SK-N-SH treated with all-trans-retinoic acid at 6 μM for 48 hours (cell line): ENCODE data around the gene GTPBP3.
A peak's percentile ranks its signal among the peaks of the same experiment; 100 is the strongest.

ENCODE experiments used
- ATAC-seq: fragments of 200-7000 bp; cut with Tn5 transposase; 3 replicates; pipeline ENCODE4 v1.9.1; 2020; ENCODE audit warnings: mild to moderate bottlenecking, moderate library complexity
- ARNTL ChIP-seq: fragments of 450-650 bp; formaldehyde crosslinking; IDR thresholded peaks from 2 replicates; pipeline ENCODE4 v1.5.0; 2020; ENCODE audit warnings: low read depth, mild to moderate bottlenecking, moderate library complexity, borderline replicate concordance
- BACH2 ChIP-seq: fragments of 250-450 bp; sonication (Bioruptor Pico); IDR thresholded peaks from 2 replicates; pipeline ENCODE4 v1.9.0; 2021; ENCODE audit warnings: mild to moderate bottlenecking, borderline replicate concordance
- CSDC2 ChIP-seq: fragments of 250-450 bp; sonication (Bioruptor Pico); IDR thresholded peaks from 2 replicates; pipeline ENCODE4 v1.5.0; 2020; ENCODE audit warnings: mild to moderate bottlenecking, moderate library complexity
- ESRRG ChIP-seq: fragments of 250-450 bp; sonication (Bioruptor Pico); IDR thresholded peaks from 2 replicates; pipeline ENCODE4 v1.6.1; 2021; ENCODE audit warnings: mild to moderate bottlenecking
- GLIS3 ChIP-seq: fragments of 250-450 bp; sonication (Bioruptor Pico); IDR thresholded peaks from 2 replicates; pipeline ENCODE4 v1.5.0; 2020; ENCODE audit warnings: mild to moderate bottlenecking, moderate library complexity
- ISL1 ChIP-seq: fragments of 250-450 bp; sonication (Bioruptor Pico); IDR thresholded peaks from 2 replicates; pipeline ENCODE4 v2.1.2; 2022; ENCODE audit warnings: mild to moderate bottlenecking, moderate library complexity
- OSR1 ChIP-seq: fragments of 250-450 bp; sonication (Bioruptor Pico); IDR thresholded peaks from 2 replicates; pipeline ENCODE4 v1.8.0; 2022; ENCODE audit warnings: moderate library complexity, mild to moderate bottlenecking, inconsistent platforms
- PPARA ChIP-seq: fragments of 250-450 bp; sonication (Bioruptor Pico); IDR thresholded peaks from 2 replicates; pipeline ENCODE4 v1.5.0; 2020; ENCODE audit warnings: mild to moderate bottlenecking, borderline replicate concordance
- RARB ChIP-seq: fragments of 250-450 bp; sonication (Bioruptor Pico); IDR thresholded peaks from 2 replicates; pipeline ENCODE4 v1.8.0; 2021; ENCODE audit warnings: mild to moderate bottlenecking, moderate library complexity
- SNAI2 ChIP-seq: fragments of 250-450 bp; sonication (Bioruptor Pico); IDR thresholded peaks from 2 replicates; pipeline ENCODE4 v1.5.0; 2020; ENCODE audit warnings: mild to moderate bottlenecking, moderate library complexity
- TCF4 ChIP-seq: fragments of 250-450 bp; sonication (Bioruptor Pico); IDR thresholded peaks from 2 replicates; pipeline ENCODE4 v1.8.0; 2021; ENCODE audit warnings: mild to moderate bottlenecking, moderate library complexity, borderline replicate concordance
- TOX ChIP-seq: fragments of 250-450 bp; sonication (Bioruptor Pico); IDR thresholded peaks from 2 replicates; pipeline ENCODE4 v1.8.0; 2021; ENCODE audit warnings: mild to moderate bottlenecking, moderate library complexity, borderline replicate concordance
- ZC3H10 ChIP-seq: fragments of 250-450 bp; sonication (Bioruptor Pico); IDR thresholded peaks from 2 replicates; pipeline ENCODE4 v1.5.1; 2021; ENCODE audit warnings: mild to moderate bottlenecking, moderate library complexity
- ZFP3 ChIP-seq: fragments of 250-450 bp; sonication (Bioruptor Pico); IDR thresholded peaks from 2 replicates; pipeline ENCODE4 v1.5.0; 2020; ENCODE audit warnings: mild to moderate bottlenecking, moderate library complexity
- ZFP30 ChIP-seq: fragments of 450-650 bp; formaldehyde crosslinking; IDR thresholded peaks from 2 replicates; pipeline ENCODE4 v1.5.0; 2022; ENCODE audit warnings: mild to moderate bottlenecking, moderate library complexity
- ZNF565 ChIP-seq: fragments of 450-650 bp; formaldehyde crosslinking; conservative IDR thresholded peaks from 2 replicates; pipeline ENCODE4 v1.5.0; 2020; ENCODE audit warnings: low read depth, mild to moderate bottlenecking, moderate library complexity
- ZNF70 ChIP-seq: fragments of 450-650 bp; formaldehyde crosslinking; IDR thresholded peaks from 2 replicates; pipeline ENCODE4 v1.5.0; 2020; ENCODE audit warnings: mild to moderate bottlenecking, moderate library complexity
- ZNF8 ChIP-seq: fragments of 450-650 bp; formaldehyde crosslinking; IDR thresholded peaks from 2 replicates; pipeline ENCODE4 v1.5.0; 2020; ENCODE audit warnings: mild to moderate bottlenecking, moderate library complexity
- TF ChIP-seq, protein P1 (sequence below): fragments of 250-450 bp; sonication (Bioruptor Pico); IDR thresholded peaks from 2 replicates; pipeline ENCODE4 v1.8.0; 2020; ENCODE audit warnings: mild to moderate bottlenecking, moderate library complexity, borderline replicate concordance
- TF ChIP-seq, protein P2 (sequence below): fragments of 250-450 bp; sonication (Bioruptor Pico); IDR thresholded peaks from 2 replicates; pipeline ENCODE4 v1.5.0; 2020; ENCODE audit warnings: mild to moderate bottlenecking, moderate library complexity
- TF ChIP-seq, protein P3 (sequence below): fragments of 250-450 bp; sonication (Bioruptor Pico); IDR thresholded peaks from 2 replicates; pipeline ENCODE4 v1.8.0; 2021; ENCODE audit warnings: low read depth, mild to moderate bottlenecking, moderate library complexity, borderline replicate concordance
- TF ChIP-seq, protein P4 (sequence below): fragments of 250-450 bp; sonication (Bioruptor Pico); IDR thresholded peaks from 2 replicates; pipeline ENCODE4 v1.5.1; 2021; ENCODE audit warnings: mild to moderate bottlenecking, moderate library complexity
- TF ChIP-seq, protein P5 (sequence below): fragments of 250-450 bp; sonication (Bioruptor Pico); IDR thresholded peaks from 2 replicates; pipeline ENCODE4 v1.5.1; 2020; ENCODE audit warnings: low read depth, mild to moderate bottlenecking, moderate library complexity

Gene GTPBP3

DNA sequence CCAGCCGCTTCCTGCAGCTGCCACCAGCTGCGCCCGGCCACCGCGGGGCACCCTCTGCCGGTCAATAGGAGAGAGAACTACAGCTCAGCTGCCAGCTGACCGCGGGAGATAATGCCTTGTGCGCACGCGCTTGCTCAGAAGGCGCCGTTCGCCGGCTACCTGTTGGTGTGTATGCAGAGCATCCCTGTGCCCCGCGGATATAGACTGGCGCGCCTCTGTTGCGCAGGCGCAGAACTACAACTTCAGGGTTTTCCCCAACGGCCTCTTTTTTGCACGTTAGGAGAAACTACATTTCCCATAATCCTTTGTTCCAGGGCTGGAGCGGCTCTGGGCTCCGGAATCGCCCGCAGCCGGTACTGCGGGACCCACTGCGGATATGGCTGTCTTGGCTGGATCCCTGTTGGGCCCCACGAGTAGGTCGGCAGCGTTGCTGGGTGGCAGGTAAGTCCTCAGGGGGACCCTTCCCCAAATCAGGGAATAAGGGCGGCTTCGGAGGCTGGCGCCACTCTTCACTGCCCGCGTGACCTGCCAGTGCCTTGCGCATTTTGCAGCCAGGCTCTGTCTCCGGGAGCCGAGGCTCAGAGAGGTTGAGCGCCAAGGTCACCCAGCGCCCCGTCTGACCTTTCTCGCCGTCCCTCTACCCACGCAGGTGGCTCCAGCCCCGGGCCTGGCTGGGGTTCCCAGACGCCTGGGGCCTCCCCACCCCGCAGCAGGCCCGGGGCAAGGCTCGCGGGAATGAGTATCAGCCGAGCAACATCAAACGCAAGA, 31.7 kb upstream of the GTPBP3 start, which contains the start of gene MRPL34:
TSS of gene MRPL34 (plus strand) at position 356 of the 768 bp plus-strand sequence. CDS start at position 377, 21 bp downstream.
- peak; percentile 75 for ATAC-seq
- TF ChIP-seq TCF4 (CRISPR knock-in tag) (peak; percentile 96), ZNF70 (CRISPR knock-in tag) (no peak), CSDC2 (no peak), TOX (no peak), SNAI2 (CRISPR knock-in tag) (no peak), ZFP3 (CRISPR knock-in tag) (peak; percentile 62; the same call in 1 of the 2 replicates), ZFP30 (CRISPR knock-in tag) (no peak), ZNF565 (CRISPR knock-in tag) (no peak), OSR1 (CRISPR knock-in tag) (no peak), ZNF8 (CRISPR knock-in tag) (no peak), ESRRG (no peak), RARB (CRISPR knock-in tag) (no peak), ISL1 (no peak), PPARA (CRISPR knock-in tag) (no peak), BACH2 (no peak), ARNTL (CRISPR knock-in tag) (no peak), GLIS3 (CRISPR knock-in tag) (no peak)
- TF ChIP-seq, protein P1, sequence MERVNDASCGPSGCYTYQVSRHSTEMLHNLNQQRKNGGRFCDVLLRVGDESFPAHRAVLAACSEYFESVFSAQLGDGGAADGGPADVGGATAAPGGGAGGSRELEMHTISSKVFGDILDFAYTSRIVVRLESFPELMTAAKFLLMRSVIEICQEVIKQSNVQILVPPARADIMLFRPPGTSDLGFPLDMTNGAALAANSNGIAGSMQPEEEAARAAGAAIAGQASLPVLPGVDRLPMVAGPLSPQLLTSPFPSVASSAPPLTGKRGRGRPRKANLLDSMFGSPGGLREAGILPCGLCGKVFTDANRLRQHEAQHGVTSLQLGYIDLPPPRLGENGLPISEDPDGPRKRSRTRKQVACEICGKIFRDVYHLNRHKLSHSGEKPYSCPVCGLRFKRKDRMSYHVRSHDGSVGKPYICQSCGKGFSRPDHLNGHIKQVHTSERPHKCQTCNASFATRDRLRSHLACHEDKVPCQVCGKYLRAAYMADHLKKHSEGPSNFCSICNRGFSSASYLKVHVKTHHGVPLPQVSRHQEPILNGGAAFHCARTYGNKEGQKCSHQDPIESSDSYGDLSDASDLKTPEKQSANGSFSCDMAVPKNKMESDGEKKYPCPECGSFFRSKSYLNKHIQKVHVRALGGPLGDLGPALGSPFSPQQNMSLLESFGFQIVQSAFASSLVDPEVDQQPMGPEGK (CRISPR knock-in tag), result no peak
- TF ChIP-seq, protein P2, sequence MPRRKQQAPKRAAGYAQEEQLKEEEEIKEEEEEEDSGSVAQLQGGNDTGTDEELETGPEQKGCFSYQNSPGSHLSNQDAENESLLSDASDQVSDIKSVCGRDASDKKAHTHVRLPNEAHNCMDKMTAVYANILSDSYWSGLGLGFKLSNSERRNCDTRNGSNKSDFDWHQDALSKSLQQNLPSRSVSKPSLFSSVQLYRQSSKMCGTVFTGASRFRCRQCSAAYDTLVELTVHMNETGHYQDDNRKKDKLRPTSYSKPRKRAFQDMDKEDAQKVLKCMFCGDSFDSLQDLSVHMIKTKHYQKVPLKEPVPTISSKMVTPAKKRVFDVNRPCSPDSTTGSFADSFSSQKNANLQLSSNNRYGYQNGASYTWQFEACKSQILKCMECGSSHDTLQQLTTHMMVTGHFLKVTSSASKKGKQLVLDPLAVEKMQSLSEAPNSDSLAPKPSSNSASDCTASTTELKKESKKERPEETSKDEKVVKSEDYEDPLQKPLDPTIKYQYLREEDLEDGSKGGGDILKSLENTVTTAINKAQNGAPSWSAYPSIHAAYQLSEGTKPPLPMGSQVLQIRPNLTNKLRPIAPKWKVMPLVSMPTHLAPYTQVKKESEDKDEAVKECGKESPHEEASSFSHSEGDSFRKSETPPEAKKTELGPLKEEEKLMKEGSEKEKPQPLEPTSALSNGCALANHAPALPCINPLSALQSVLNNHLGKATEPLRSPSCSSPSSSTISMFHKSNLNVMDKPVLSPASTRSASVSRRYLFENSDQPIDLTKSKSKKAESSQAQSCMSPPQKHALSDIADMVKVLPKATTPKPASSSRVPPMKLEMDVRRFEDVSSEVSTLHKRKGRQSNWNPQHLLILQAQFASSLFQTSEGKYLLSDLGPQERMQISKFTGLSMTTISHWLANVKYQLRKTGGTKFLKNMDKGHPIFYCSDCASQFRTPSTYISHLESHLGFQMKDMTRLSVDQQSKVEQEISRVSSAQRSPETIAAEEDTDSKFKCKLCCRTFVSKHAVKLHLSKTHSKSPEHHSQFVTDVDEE (CRISPR knock-in tag), result peak; percentile 85; the same call in 1 of the 2 replicates
- TF ChIP-seq, protein P3, sequence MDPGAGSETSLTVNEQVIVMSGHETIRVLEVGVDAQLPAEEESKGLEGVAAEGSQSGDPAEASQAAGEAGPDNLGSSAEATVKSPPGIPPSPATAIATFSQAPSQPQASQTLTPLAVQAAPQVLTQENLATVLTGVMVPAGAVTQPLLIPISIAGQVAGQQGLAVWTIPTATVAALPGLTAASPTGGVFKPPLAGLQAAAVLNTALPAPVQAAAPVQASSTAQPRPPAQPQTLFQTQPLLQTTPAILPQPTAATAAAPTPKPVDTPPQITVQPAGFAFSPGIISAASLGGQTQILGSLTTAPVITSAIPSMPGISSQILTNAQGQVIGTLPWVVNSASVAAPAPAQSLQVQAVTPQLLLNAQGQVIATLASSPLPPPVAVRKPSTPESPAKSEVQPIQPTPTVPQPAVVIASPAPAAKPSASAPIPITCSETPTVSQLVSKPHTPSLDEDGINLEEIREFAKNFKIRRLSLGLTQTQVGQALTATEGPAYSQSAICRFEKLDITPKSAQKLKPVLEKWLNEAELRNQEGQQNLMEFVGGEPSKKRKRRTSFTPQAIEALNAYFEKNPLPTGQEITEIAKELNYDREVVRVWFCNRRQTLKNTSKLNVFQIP (CRISPR knock-in tag), result no peak
- TF ChIP-seq, protein P4, sequence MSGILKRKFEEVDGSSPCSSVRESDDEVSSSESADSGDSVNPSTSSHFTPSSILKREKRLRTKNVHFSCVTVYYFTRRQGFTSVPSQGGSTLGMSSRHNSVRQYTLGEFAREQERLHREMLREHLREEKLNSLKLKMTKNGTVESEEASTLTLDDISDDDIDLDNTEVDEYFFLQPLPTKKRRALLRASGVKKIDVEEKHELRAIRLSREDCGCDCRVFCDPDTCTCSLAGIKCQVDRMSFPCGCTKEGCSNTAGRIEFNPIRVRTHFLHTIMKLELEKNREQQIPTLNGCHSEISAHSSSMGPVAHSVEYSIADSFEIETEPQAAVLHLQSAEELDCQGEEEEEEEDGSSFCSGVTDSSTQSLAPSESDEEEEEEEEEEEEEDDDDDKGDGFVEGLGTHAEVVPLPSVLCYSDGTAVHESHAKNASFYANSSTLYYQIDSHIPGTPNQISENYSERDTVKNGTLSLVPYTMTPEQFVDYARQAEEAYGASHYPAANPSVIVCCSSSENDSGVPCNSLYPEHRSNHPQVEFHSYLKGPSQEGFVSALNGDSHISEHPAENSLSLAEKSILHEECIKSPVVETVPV (CRISPR knock-in tag), result no peak
- TF ChIP-seq, protein P5, sequence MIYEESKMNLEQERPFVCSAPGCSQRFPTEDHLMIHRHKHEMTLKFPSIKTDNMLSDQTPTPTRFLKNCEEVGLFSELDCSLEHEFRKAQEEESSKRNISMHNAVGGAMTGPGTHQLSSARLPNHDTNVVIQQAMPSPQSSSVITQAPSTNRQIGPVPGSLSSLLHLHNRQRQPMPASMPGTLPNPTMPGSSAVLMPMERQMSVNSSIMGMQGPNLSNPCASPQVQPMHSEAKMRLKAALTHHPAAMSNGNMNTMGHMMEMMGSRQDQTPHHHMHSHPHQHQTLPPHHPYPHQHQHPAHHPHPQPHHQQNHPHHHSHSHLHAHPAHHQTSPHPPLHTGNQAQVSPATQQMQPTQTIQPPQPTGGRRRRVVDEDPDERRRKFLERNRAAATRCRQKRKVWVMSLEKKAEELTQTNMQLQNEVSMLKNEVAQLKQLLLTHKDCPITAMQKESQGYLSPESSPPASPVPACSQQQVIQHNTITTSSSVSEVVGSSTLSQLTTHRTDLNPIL, result no peak

DNA sequence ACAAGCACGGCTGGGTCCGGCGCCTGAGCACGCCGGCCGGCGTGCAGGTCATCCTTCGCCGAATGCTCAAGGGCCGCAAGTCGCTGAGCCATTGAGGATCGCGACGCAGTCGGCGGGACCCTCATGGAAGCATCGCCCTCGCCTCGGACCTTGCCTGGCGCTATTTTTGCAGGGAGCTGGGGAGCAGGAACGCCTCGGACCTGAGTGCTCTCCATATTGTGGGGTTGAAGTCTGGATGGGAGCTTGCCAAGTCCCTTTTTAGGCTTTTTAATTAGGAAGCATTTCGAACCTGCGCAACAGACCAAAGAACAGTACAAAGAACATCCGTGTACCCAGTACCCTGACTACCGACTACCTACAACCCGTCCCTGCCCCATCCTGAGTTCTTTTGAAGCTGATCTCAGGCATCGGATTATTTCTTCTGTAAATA, 31.1 kb upstream of the GTPBP3 start:
- no peak for ATAC-seq
- TF ChIP-seq GLIS3 (CRISPR knock-in tag) (no peak), RARB (CRISPR knock-in tag) (no peak), TCF4 (CRISPR knock-in tag) (no peak), ARNTL (CRISPR knock-in tag) (no peak), ZFP3 (CRISPR knock-in tag) (no peak), ZC3H10 (CRISPR knock-in tag) (no peak), CSDC2 (no peak), TOX (no peak), BACH2 (no peak), ZNF565 (CRISPR knock-in tag) (no peak)
- TF ChIP-seq, protein P3 (CRISPR knock-in tag), result no peak
- TF ChIP-seq, protein P5, result no peak
- TF ChIP-seq, protein P1 (CRISPR knock-in tag), result no peak
